Central memory CD8-positive, alpha-beta T cell (primary cell): Measurements from ENCODE around the gene GFRA3.

ENCODE experiments used
- ATAC-seq: fragments of 150-1000 bp; cut with Tn5 transposase; replicated peaks from 2 replicates; pipeline ENCODE4 v1.10.0; 2022; ENCODE audit warnings: mild to moderate bottlenecking, moderate FRiP score, moderate number of reproducible peaks; ENCODE audit not compliant: poor library complexity, severe bottlenecking; ENCODE audit errors: extremely low read depth
- DNase-seq, 2 donors: peaks; one replicate each; pipeline ENCODE4 v3.0.0; 2021; ENCODE audit warnings: low spot score in 2 of 2
- H3K27ac Mint-ChIP-seq: one replicate; pipeline ENCODE4 v1.8.0; 2022; ENCODE audit warnings: low read depth, mild to moderate bottlenecking, moderate library complexity, mixed read lengths
- H3K27me3 Mint-ChIP-seq: one replicate; pipeline ENCODE4 v1.8.0; 2022; ENCODE audit warnings: mixed read lengths
- H3K36me3 Mint-ChIP-seq: one replicate; pipeline ENCODE4 v1.8.0; 2022; ENCODE audit warnings: mild to moderate bottlenecking, moderate library complexity, mixed read lengths; ENCODE audit not compliant: insufficient read depth
- H3K4me1 Mint-ChIP-seq: one replicate; pipeline ENCODE4 v1.8.0; 2022; ENCODE audit warnings: mixed read lengths
- H3K4me3 Mint-ChIP-seq: one replicate; pipeline ENCODE4 v1.8.0; 2022; ENCODE audit warnings: mild to moderate bottlenecking, moderate library complexity, mixed read lengths
- H3K9me3 Mint-ChIP-seq: one replicate; pipeline ENCODE4 v1.8.0; 2022; ENCODE audit warnings: mixed read lengths

The GFRA3 gene

DNA sequence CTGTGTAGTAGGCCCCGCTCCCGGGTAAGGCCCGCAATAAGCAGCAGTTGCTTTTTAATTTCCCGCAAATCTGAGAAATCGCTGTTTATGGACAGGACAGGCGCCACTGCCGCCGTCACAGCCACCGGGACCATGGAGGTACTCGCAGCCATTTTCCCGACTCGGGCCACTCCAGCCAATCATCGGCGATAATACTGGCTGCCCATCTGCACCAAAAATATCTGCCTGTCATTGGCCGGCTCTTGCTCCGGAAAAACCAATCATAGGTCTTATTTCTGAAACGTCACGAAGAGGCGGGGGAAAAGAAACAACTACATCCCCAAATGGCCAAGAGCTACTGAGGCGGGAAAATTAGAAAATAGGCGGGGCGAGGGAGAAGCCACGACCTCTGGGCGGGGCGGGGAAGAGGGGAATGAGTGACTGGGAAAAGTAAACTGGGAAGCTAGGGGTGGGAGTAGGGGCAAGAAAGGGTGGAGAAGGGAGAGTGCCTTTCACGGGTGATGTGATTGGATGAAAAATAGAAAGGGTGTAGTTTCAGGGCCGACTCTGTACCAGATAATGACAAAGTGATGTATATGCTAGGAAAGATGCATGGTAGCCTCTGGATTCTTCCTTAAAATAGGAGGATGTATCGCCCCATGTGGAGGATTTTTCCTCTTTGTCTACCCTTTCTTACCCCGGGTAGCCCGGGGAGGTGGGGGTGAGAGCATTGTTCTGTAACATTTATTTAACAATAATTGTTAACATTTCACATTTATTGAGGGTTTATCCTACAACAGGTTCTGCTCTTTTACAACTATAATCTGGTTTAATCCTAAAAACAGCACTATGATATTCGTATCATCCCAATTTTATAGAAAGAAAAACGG, 61.0 kb downstream of the GFRA3 start, which contains the start of gene CDC23:
Gene CDC23, minus strand, starts transcription at position 163 of the 869 bp plus-strand sequence. Its CDS starts 11 bp downstream, at position 152.
- Mint-ChIP-seq H3K36me3 (peaks cover 16% of the 10 kb centered on the region), H3K4me3 (peak within 1 kb of the TSS; percentile 99), H3K9me3 (no peaks in the 10 kb centered on the region), H3K27ac (peak within 1 kb of the TSS; percentile 98), H3K27me3 (peaks cover 1% of the 10 kb centered on the region), H3K4me1 (peaks cover 16% of the 10 kb centered on the region)
- peak; percentile 98 for ATAC-seq
- DNase-seq, result peak; percentile 78 to 89

DNA sequence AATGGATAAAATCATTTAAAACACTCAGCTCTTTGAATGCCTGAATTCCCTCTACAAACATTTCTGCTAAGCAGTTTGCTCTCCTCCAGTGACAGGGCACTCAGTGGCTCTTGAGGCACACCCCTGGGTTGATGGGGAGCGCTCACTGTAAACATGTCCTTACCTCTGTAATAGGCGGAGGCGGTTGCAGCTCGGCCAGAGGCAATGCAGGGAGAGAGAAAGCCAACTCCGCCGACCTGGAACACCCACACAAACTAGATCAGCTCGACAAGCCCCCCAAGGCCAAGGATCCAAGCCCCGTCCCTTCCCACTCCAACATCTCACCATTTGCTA, 61.6 kb downstream of the GFRA3 start:
- Mint-ChIP-seq H3K27me3 (no peaks in the 10 kb centered on the region), H3K4me1 (peaks cover 16% of the 10 kb centered on the region), H3K9me3 (no peaks in the 10 kb centered on the region), H3K36me3 (peaks cover 22% of the 10 kb centered on the region), H3K27ac (peak overlapping the region; percentile 98), H3K4me3 (peak overlapping the region; percentile 99)
- no peak for DNase-seq
- peak; percentile 25 for ATAC-seq

DNA sequence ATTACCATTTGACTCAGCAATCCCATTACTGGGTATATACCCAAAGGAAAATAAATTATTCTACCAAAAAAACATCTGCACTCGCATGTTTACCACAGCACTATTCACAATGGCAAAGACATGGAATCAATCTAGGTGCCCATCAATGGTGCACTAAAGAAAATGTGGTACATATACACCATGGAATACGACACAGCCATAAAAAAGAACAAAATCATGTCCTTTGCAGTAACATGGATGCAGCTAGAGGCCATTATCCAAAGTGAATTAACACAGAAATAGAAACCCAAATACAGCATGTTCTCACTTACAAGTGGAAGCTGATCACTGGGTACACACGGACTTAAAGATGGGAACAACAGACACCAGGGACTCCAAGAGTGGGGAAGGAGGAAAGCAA, 63.4 kb downstream of the GFRA3 start:
- no peaks in the 10 kb centered on the region for H3K9me3 Mint-ChIP-seq
- peaks cover 16% of the 10 kb centered on the region for H3K4me1 Mint-ChIP-seq
- DNase-seq (no peak), ATAC-seq (no peak)
- H3K4me3 Mint-ChIP-seq, result peak overlapping the region; percentile 19
- H3K27me3 Mint-ChIP-seq, result no peaks in the 10 kb centered on the region
- H3K27ac Mint-ChIP-seq, result no peak overlapping the region
- peaks cover 25% of the 10 kb centered on the region for H3K36me3 Mint-ChIP-seq
